Chondrocyte (in vitro differentiated cells): Measurements from ENCODE around the gene RGL2. TPM values are rescaled to one million over a fixed set of nuclear protein-coding genes. Genes with fewer than 3 reads are reported as not detected.

Source experiments
- DNase-seq: peaks from one replicate; pipeline ENCODE4 v3.0.0; 2021; ENCODE audit warnings: mixed read lengths, low spot score
- H3K27ac Mint-ChIP-seq: one replicate; pipeline ENCODE4 v1.8.0; 2021; ENCODE audit warnings: mild to moderate bottlenecking, moderate library complexity, mixed read lengths; ENCODE audit not compliant: unreplicated experiment
- H3K27me3 Mint-ChIP-seq: 2 replicates; pipeline ENCODE4 v1.8.0; 2021; ENCODE audit warnings: low read depth, mixed read lengths
- H3K36me3 Mint-ChIP-seq: 2 replicates; pipeline ENCODE4 v1.8.0; 2021; ENCODE audit warnings: low read depth, mixed read lengths
- H3K4me1 Mint-ChIP-seq: 2 replicates; pipeline ENCODE4 v1.8.0; 2021; ENCODE audit warnings: low read depth, mild to moderate bottlenecking, mixed read lengths
- H3K4me3 Mint-ChIP-seq: one replicate; pipeline ENCODE4 v1.8.0; 2021; ENCODE audit warnings: mild to moderate bottlenecking, moderate library complexity, mixed read lengths; ENCODE audit not compliant: unreplicated experiment
- H3K9me3 Mint-ChIP-seq: 2 replicates; pipeline ENCODE4 v1.8.0; 2021; ENCODE audit warnings: low read depth, mixed read lengths
- total RNA-seq: library from RNA; stranded (reverse); gene quantifications from 3 replicates; pipeline ENCODE4 v1.2.1, GENCODE V29; 2021
- TF ChIP-seq, protein P1 (sequence below): fragments of 200-600 bp; sonication (generic); IDR thresholded peaks from 2 replicates; pipeline ENCODE4 v1.5.0; 2021; ENCODE audit warnings: antibody characterized with exemption, mild to moderate bottlenecking, moderate library complexity

The RGL2 gene
- total RNA-seq, 1 donor from 2014 or later: 50.5 TPM

GRCh38 chr6:33339193-33339592 lies 40.5 kb upstream of the RGL2 start:
- Mint-ChIP-seq H3K4me1 (no peaks in the 10 kb centered on the region), H3K36me3 (no peaks in the 10 kb centered on the region), H3K4me3 (no peak overlapping the region), H3K27me3 (peaks cover 4% of the 10 kb centered on the region), H3K9me3 (no peaks in the 10 kb centered on the region), H3K27ac (no peak overlapping the region)
- no peak for DNase-seq
- TF ChIP-seq, protein P1, sequence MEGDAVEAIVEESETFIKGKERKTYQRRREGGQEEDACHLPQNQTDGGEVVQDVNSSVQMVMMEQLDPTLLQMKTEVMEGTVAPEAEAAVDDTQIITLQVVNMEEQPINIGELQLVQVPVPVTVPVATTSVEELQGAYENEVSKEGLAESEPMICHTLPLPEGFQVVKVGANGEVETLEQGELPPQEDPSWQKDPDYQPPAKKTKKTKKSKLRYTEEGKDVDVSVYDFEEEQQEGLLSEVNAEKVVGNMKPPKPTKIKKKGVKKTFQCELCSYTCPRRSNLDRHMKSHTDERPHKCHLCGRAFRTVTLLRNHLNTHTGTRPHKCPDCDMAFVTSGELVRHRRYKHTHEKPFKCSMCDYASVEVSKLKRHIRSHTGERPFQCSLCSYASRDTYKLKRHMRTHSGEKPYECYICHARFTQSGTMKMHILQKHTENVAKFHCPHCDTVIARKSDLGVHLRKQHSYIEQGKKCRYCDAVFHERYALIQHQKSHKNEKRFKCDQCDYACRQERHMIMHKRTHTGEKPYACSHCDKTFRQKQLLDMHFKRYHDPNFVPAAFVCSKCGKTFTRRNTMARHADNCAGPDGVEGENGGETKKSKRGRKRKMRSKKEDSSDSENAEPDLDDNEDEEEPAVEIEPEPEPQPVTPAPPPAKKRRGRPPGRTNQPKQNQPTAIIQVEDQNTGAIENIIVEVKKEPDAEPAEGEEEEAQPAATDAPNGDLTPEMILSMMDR: no peak

GRCh38 chr6:33336495-33336894 lies 37.8 kb upstream of the RGL2 start:
- no peaks in the 10 kb centered on the region for H3K36me3 Mint-ChIP-seq
- TF ChIP-seq, protein P1: no peak
- H3K4me3 Mint-ChIP-seq: no peak overlapping the region
- H3K27ac Mint-ChIP-seq: no peak overlapping the region
- DNase-seq: no peak
- peaks cover 4% of the 10 kb centered on the region for H3K27me3 Mint-ChIP-seq
- H3K4me1 Mint-ChIP-seq: no peaks in the 10 kb centered on the region
- H3K9me3 Mint-ChIP-seq: no peaks in the 10 kb centered on the region

GRCh38 chr6:33335916-33336315 lies 37.2 kb upstream of the RGL2 start:
- no peak overlapping the region for H3K4me3 Mint-ChIP-seq
- H3K27ac Mint-ChIP-seq: no peak overlapping the region
- H3K27me3 Mint-ChIP-seq: peaks cover 4% of the 10 kb centered on the region
- no peak for DNase-seq
- no peaks in the 10 kb centered on the region for H3K36me3 Mint-ChIP-seq
- no peaks in the 10 kb centered on the region for H3K9me3 Mint-ChIP-seq
- no peaks in the 10 kb centered on the region for H3K4me1 Mint-ChIP-seq
- TF ChIP-seq, protein P1: no peak

DNA sequence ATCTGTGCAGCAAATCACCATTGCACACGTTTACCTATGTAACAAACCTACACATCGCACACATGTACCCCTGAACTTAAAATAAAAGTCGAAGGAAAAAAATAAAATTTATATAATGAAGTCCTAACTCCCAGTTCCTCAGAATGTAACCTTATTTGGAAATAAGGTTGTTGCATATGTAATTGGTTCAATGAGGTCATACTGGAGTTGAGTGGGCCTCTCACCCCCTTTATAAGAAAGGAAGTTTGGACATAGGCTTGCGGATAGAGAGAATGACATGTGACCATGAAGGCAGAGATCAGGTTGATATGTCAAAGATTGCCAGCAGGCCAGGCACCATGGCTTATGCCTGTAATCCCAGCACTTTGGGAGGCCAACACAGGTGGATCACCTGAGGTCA lies 34.9 kb upstream of the RGL2 start:
- Mint-ChIP-seq H3K4me3 (no peak overlapping the region), H3K27me3 (no peaks in the 10 kb centered on the region), H3K4me1 (no peaks in the 10 kb centered on the region), H3K27ac (no peak overlapping the region), H3K9me3 (no peaks in the 10 kb centered on the region), H3K36me3 (no peaks in the 10 kb centered on the region)
- TF ChIP-seq, protein P1: no peak
- no peak for DNase-seq

DNA sequence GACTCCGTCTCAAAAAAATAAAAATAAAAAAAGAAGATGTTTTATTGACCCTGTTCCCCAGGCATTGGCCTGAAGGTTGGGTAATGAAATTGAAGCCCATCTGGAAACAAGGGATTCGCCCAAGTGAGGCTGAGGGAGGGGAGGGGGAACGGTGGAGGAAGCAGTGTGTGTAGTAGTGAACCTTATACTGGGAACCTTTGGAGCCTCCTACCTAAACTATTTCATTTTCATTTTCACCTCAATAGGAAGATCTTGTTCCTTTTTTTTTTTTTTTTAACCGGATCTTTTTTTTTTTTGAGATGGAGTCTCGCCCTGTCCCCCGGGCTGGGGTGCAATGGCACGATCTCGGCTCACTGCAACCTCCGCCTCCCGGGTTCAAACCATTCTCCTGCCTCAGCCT lies 32.0 kb upstream of the RGL2 start:
- H3K27me3 Mint-ChIP-seq: no peaks in the 10 kb centered on the region
- TF ChIP-seq, protein P1: no peak
- no peak for DNase-seq

More for the DNA sequence above, 32.0 kb upstream of the RGL2 start:
- H3K27ac Mint-ChIP-seq: no peak overlapping the region
- no peaks in the 10 kb centered on the region for H3K9me3 Mint-ChIP-seq
- H3K4me1 Mint-ChIP-seq: no peaks in the 10 kb centered on the region
- H3K36me3 Mint-ChIP-seq: no peaks in the 10 kb centered on the region
- H3K4me3 Mint-ChIP-seq: no peak overlapping the region
